ENCODE measurements around the gene LRRC17. TPM values are rescaled to one million over a fixed set of nuclear protein-coding genes. Genes with fewer than 3 reads are reported as not detected.

Gene LRRC17
- polyA plus RNA-seq, 3 donors, result 79.7 to 92.7 (median 86.7) TPM

- no peak for DNase-seq (ENCODE audit: low read depth in 3 of 3, low spot score in 2 of 3)
These were observed 70.8 kb downstream of the LRRC17 start for GRCh38 chr7:102983602-102984001.

- DNase-seq (ENCODE audit: low read depth in 3 of 3, low spot score in 2 of 3), result no peak
These were observed 72.5 kb downstream of the LRRC17 start for GRCh38 chr7:102985176-102985783.

GRCh38 chr7:102988088-102988487, 75.3 kb downstream of the LRRC17 start:
- no peak for DNase-seq (ENCODE audit: low read depth in 3 of 3, low spot score in 2 of 3)

- DNase-seq (ENCODE audit: low read depth in 3 of 3, low spot score in 2 of 3), result no peak
These were observed 76.1 kb downstream of the LRRC17 start for GRCh38 chr7:102988631-102989560.

- no peak for DNase-seq (ENCODE audit: low read depth in 3 of 3, low spot score in 2 of 3)
These were observed 77.8 kb downstream of the LRRC17 start for GRCh38 chr7:102990642-102991041.

GRCh38 chr7:102991077-102991539, 78.3 kb downstream of the LRRC17 start:
- no peak for DNase-seq (ENCODE audit: low read depth in 3 of 3, low spot score in 2 of 3)

- DNase-seq (ENCODE audit: low read depth in 3 of 3, low spot score in 2 of 3), result no peak
These were observed 78.9 kb downstream of the LRRC17 start for GRCh38 chr7:102991540-102992214.

- DNase-seq (ENCODE audit: low read depth in 3 of 3, low spot score in 2 of 3), result no peak
These were observed 79.7 kb downstream of the LRRC17 start for GRCh38 chr7:102992509-102992937.

GRCh38 chr7:102992938-102993717, 80.3 kb downstream of the LRRC17 start:
- DNase-seq (ENCODE audit: low read depth in 3 of 3, low spot score in 2 of 3), result peak; percentile 12 to 29 (median 23)

- DNase-seq (ENCODE audit: low read depth in 3 of 3, low spot score in 2 of 3), result no peak
These were observed 80.9 kb downstream of the LRRC17 start for GRCh38 chr7:102993718-102994029.

- DNase-seq (ENCODE audit: low read depth in 3 of 3, low spot score in 2 of 3), result no peak
These were observed 81.8 kb downstream of the LRRC17 start for GRCh38 chr7:102994567-102994966.

Other genes with a start within 250 kb of the LRRC17 start
- 1 to 10 TPM in 2 of 3 donors, under 1 TPM in 1; 0.97 to 2.7 (median 1.1) TPM for gene POLR2J2, start 241.3 kb upstream of the LRRC17 start, polyA plus RNA-seq (ENCODE audit: insufficient read length in 3 of 3)
- 10 to 100 TPM in 2 of 3 donors, 1 to 10 TPM in 1; 9.9 to 12.2 (median 12.1) TPM for gene FAM185A, start 164.0 kb upstream of the LRRC17 start, polyA plus RNA-seq (ENCODE audit: insufficient read length in 3 of 3)
- gene FBXL13, start 161.8 kb downstream of the LRRC17 start, polyA plus RNA-seq (ENCODE audit: insufficient read length in 3 of 3), result 1 to 10 TPM; 2.8 to 3.0 (median 2.9) TPM
- 10 to 100 TPM; 57.8 to 73.0 (median 65.5) TPM for gene ARMC10, start 162.1 kb downstream of the LRRC17 start, polyA plus RNA-seq (ENCODE audit: insufficient read length in 3 of 3)
- 10 to 100 TPM; 33.4 to 39.5 (median 38.8) TPM for gene NAPEPLD, start 236.1 kb downstream of the LRRC17 start, polyA plus RNA-seq (ENCODE audit: insufficient read length in 3 of 3)